Fibroblast of skin of right quadriceps (primary cell): ENCODE data around the gene OR13F1.
"Not testable (repeated sequence)": the region's sequence is repeated elsewhere in the genome, so short reads cannot be mapped to it uniquely, and the experiment has no call there.

Experiments
- DNase-seq: peaks from one replicate; pipeline ENCODE4 v3.0.0-alpha.2; 2013

Gene OR13F1

GRCh38 chr9:104503963-104504362 lies at the start of gene OR13F1:
TSS of gene OR13F1 (plus strand) at chr9:104504263. CDS start at chr9:104504263, 0 bp downstream.
- no peak for DNase-seq

GRCh38 chr9:104456831-104457230 lies 47.2 kb upstream of the OR13F1 start:
- DNase-seq: no peak

GRCh38 chr9:104463864-104464263 lies 40.2 kb upstream of the OR13F1 start:
- DNase-seq: no peak

- DNase-seq: no peak
Measured at GRCh38 chr9:104468261-104468660, 35.8 kb upstream of the OR13F1 start.

- DNase-seq: no peak
Measured at GRCh38 chr9:104482921-104483570, 21.0 kb upstream of the OR13F1 start.

GRCh38 chr9:104485014-104485413 lies 19.0 kb upstream of the OR13F1 start:
- DNase-seq: no peak

- peak; percentile 7 for DNase-seq
Measured at GRCh38 chr9:104494808-104495207, 9.3 kb upstream of the OR13F1 start.

- DNase-seq: no peak
Measured at GRCh38 chr9:104503440-104503839, 623 bp upstream of the OR13F1 start.

- no peak for DNase-seq
Measured at GRCh38 chr9:104506565-104506964, 2.5 kb downstream of the OR13F1 start.

- DNase-seq: no peak
Measured at GRCh38 chr9:104514901-104515300, 10.8 kb downstream of the OR13F1 start.

GRCh38 chr9:104520241-104520640 lies 16.2 kb downstream of the OR13F1 start:
- not testable (repeated sequence) for DNase-seq

GRCh38 chr9:104527109-104527508 lies 23.0 kb downstream of the OR13F1 start, which contains the start of gene OR13C4:
TSS of gene OR13C4 (minus strand) at chr9:104527209. CDS start at chr9:104527209, 0 bp downstream.
- DNase-seq: no peak

- no peak for DNase-seq
Measured at GRCh38 chr9:104536756-104537155, 32.7 kb downstream of the OR13F1 start, which contains the start of gene OR13C3. TSS of gene OR13C3 (minus strand) at chr9:104536856. CDS start at chr9:104536723, 133 bp downstream.

GRCh38 chr9:104539275-104539674 lies 35.2 kb downstream of the OR13F1 start:
- no peak for DNase-seq

GRCh38 chr9:104544644-104545043 lies 40.6 kb downstream of the OR13F1 start:
- no peak for DNase-seq

- peak; percentile 68 for DNase-seq
Measured at GRCh38 chr9:104553261-104553660, 49.2 kb downstream of the OR13F1 start.
